ENCODE data around the gene REPIN1. TPM values are rescaled to one million over a fixed set of nuclear protein-coding genes. Genes with fewer than 3 reads are reported as not detected.

Gene REPIN1
- total and polyA plus RNA-seq, 9 of the 15 experiments (the other 6 are each of a cell fraction or from before 2014, with no cell fraction given), result 8.1 to 283 (median 94.3) TPM

- TF ChIP-seq ZNF318 (IDR thresholded peaks at IDR 0.05; ENCODE audit: borderline replicate concordance in 1 of 2, low read depth in 1 of 2) (no peak), MEF2D (tag; conservative IDR thresholded peaks at IDR 0.05; ENCODE audit: low read depth) (no peak; the same call in 1 of the 2 replicates), KLF6 (CRISPR knock-in tag; IDR thresholded peaks at IDR 0.05; ENCODE audit: borderline replicate concordance) (0 out of 2 replicates have a peak, but pooled peaks have one; percentile 75), ZBTB34 (CRISPR knock-in tag; IDR thresholded peaks at IDR 0.05) (no peak), GABPB1 (CRISPR knock-in tag; IDR thresholded peaks at IDR 0.05) (peak; percentile 61), ZNF165 (CRISPR knock-in tag; IDR thresholded peaks at IDR 0.05; ENCODE audit: borderline replicate concordance) (no peak), OTX1 (CRISPR knock-in tag; IDR thresholded peaks at IDR 0.05) (peak; percentile 54; the same call in 1 of the 2 replicates), SP1 (CRISPR knock-in tag; IDR thresholded peaks at IDR 0.05) (peak; percentile 76), FOXJ3 (CRISPR knock-in tag; IDR thresholded peaks at IDR 0.05) (no peak), PML (IDR thresholded peaks at IDR 0.05; ENCODE audit: low read length) (peak; percentile 40; the same call in 1 of the 2 replicates), ESRRB (CRISPR knock-in tag; IDR thresholded peaks at IDR 0.05; ENCODE audit: borderline replicate concordance) (no peak), KLF10 (CRISPR knock-in tag; IDR thresholded peaks at IDR 0.05) (no peak), PHB2 (IDR thresholded peaks at IDR 0.05; ENCODE audit: low read depth) (no peak), MXD1 (CRISPR knock-in tag; IDR thresholded peaks at IDR 0.05; ENCODE audit: borderline replicate concordance, poor library complexity, severe bottlenecking) (peak; percentile 21), ZNF75A (CRISPR knock-in tag; IDR thresholded peaks at IDR 0.05) (0 out of 2 replicates have a peak, but pooled peaks have one; percentile 5), PCBP2 (IDR thresholded peaks at IDR 0.05; ENCODE audit: low read depth, low read length, poor library complexity, severe bottlenecking) (no peak), GTF2F1 (IDR thresholded peaks at IDR 0.05; ENCODE audit: low read depth, low read length) (no peak), ZNF764 (CRISPR knock-in tag; IDR thresholded peaks at IDR 0.05; ENCODE audit: low read depth) (no peak)
These were observed at the start of gene REPIN1 (continued) for GRCh38 chr7:150368096-150368883.

All from K562 (cell line).